Effector memory CD4-positive, alpha-beta T cell (primary cell): ENCODE results near the gene FBLN2.

Source experiments
- DNase-seq, 3 donors: peaks; one replicate each; pipeline ENCODE4 v3.0.0-alpha.2; 2020
- H3K27ac ChIP-seq: 2 replicates; pipeline ENCODE4 v1.7.0; 2013; ENCODE audit warnings: mild to moderate bottlenecking, low read length, moderate library complexity; ENCODE audit not compliant: insufficient read depth, poor library complexity, severe bottlenecking
- H3K27me3 ChIP-seq: replicated peaks from 2 replicates; pipeline ENCODE4 v1.7.0; 2013; ENCODE audit warnings: mild to moderate bottlenecking, low read length; ENCODE audit not compliant: insufficient read depth, control insufficient read depth, poor library complexity, severe bottlenecking
- H3K36me3 ChIP-seq: 2 replicates; pipeline ENCODE4 v1.7.0; 2013; ENCODE audit warnings: mild to moderate bottlenecking, low read length, moderate library complexity; ENCODE audit not compliant: control insufficient read depth, insufficient read depth
- H3K4me1 ChIP-seq: 2 replicates; pipeline ENCODE4 v1.7.0; 2013; ENCODE audit warnings: low read length, mild to moderate bottlenecking; ENCODE audit not compliant: control insufficient read depth, insufficient read depth, poor library complexity, severe bottlenecking
- H3K4me3 ChIP-seq: 2 replicates; pipeline ENCODE4 v1.7.0; 2013; ENCODE audit warnings: low read length, low read depth, mild to moderate bottlenecking; ENCODE audit not compliant: insufficient read depth, poor library complexity, severe bottlenecking
- H3K9me3 ChIP-seq: 2 replicates; pipeline ENCODE4 v1.7.0; 2013; ENCODE audit warnings: mild to moderate bottlenecking, low read length, moderate library complexity; ENCODE audit not compliant: control insufficient read depth

FBLN2 gene

DNA sequence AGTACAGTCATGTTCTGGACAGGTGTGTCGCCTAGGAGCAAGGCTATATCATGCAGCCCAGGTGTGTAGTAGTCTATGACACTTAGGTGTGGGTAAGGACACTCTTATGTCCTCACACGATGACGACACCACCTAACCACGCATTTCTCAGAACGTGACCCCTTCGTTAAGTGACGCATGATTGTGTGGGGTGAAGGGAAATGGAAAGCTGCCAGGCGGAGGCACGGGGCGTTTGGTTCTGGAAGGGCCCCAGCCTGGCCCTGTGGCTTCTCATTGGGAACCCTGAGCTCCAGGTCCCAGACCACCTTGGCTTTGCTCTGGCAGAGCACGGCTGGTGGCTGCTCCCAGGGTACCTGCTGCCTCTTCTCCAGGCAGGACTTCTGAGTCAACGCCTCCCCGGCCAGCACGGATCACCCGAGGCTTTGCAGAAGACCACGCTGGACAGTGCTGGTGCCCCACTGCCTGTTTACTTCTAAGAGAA is 39.3 kb downstream of the FBLN2 start:
- Histone ChIP-seq H3K4me1 (no peaks in the 10 kb centered on the region), H3K4me3 (no peak overlapping the region)
- DNase-seq = no peak

GRCh38 chr3:13588993-13589392 is 40.1 kb downstream of the FBLN2 start:
- H3K4me3 ChIP-seq = no peak overlapping the region
- no peak overlapping the region for H3K27ac ChIP-seq
- H3K4me1 ChIP-seq = no peaks in the 10 kb centered on the region
- no peaks in the 10 kb centered on the region for H3K9me3 ChIP-seq
- no peaks in the 10 kb centered on the region for H3K27me3 ChIP-seq
- DNase-seq = no peak
- H3K36me3 ChIP-seq = no peaks in the 10 kb centered on the region

More for the DNA sequence above, 39.3 kb downstream of the FBLN2 start:
- Histone ChIP-seq H3K36me3 (no peaks in the 10 kb centered on the region), H3K27ac (no peak overlapping the region), H3K9me3 (no peaks in the 10 kb centered on the region), H3K27me3 (no peaks in the 10 kb centered on the region)

DNA sequence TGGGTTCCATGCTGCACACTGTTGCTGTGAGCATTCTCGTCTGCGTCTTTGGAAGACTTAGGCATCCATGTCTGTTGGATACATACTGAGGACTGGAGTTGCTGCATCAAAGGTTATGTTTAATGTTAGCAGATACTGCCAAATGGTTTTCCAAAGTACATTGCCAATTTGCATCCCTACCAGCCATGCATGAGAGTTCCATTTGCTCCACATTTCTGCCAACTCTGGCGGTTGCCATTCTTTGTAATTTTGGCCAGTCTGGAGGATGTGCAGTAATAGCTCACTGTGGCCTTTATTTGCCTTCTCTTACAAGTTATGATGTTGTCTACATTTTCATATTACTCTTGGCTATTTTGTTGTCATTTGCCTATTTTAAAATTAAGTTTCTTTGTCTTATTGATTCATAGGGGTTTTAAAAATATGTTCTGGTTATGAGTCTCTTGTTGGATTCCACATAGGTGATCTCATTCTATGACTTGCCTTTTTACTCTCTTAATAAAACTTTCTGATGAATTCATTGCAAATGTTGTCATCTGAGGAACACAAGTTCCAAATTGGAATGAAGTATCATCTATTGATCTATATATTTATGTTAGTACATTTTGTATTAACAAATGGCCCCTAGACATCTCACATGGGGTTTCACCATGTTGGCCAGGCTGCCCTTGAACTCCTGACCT is 42.1 kb downstream of the FBLN2 start:
- Histone ChIP-seq H3K27ac (no peak overlapping the region), H3K4me1 (no peaks in the 10 kb centered on the region), H3K27me3 (no peaks in the 10 kb centered on the region)

DNA sequence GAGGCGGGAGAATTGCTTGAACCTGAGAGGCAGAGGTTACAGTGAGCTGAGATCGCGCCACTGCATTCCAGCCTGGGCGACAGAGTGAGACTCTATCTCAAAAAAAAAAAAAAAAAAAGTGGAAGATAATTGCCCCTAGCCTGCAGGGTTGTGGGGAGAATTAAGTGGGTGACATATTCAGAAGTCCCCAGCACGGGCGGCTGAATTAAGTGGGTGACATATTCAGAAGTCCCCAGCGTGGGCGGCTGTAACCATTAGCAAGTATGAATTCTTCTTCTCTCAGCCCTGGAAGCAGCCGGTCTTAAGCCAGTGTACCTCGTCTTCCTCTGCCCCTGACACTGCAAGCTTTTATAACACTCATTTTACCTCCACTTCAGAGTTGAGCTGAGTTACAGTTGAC is 44.7 kb downstream of the FBLN2 start:
- no peak overlapping the region for H3K27ac ChIP-seq
- no peak overlapping the region for H3K4me3 ChIP-seq
- no peaks in the 10 kb centered on the region for H3K4me1 ChIP-seq
- H3K27me3 ChIP-seq = no peaks in the 10 kb centered on the region
- no peaks in the 10 kb centered on the region for H3K36me3 ChIP-seq
- no peaks in the 10 kb centered on the region for H3K9me3 ChIP-seq
- DNase-seq = no peak

More for the DNA sequence above, 42.1 kb downstream of the FBLN2 start:
- DNase-seq = no peak
- Histone ChIP-seq H3K9me3 (no peaks in the 10 kb centered on the region), H3K4me3 (no peak overlapping the region), H3K36me3 (no peaks in the 10 kb centered on the region)

DNA sequence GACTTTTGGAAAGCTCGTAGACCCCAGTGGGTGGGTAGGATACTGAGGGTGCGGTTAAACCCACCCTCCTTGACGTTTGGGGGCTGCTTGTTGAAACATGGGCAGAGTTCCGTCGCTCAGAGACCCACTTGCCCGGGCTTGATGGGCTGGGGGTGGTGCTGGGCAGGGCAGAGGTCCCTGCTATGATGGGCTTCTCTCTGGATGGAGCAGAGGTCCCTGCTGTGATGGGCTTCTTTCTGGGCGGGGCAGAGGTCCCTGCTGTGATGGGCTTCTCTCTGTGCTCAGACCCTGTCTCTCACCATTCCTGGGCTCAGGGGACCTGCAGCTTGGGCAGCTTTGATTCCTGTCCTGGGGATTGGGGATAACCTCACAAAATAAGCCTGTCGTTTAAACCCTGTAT is 45.2 kb downstream of the FBLN2 start:
- H3K36me3 ChIP-seq = no peaks in the 10 kb centered on the region
- no peak overlapping the region for H3K27ac ChIP-seq
- no peaks in the 10 kb centered on the region for H3K9me3 ChIP-seq
- H3K27me3 ChIP-seq = no peaks in the 10 kb centered on the region
- DNase-seq = no peak
- no peak overlapping the region for H3K4me3 ChIP-seq
- no peaks in the 10 kb centered on the region for H3K4me1 ChIP-seq

- H3K27ac ChIP-seq = no peak overlapping the region
- no peak overlapping the region for H3K4me3 ChIP-seq
- no peaks in the 10 kb centered on the region for H3K36me3 ChIP-seq
- no peaks in the 10 kb centered on the region for H3K9me3 ChIP-seq
- H3K27me3 ChIP-seq = no peaks in the 10 kb centered on the region
- DNase-seq = no peak
- no peaks in the 10 kb centered on the region for H3K4me1 ChIP-seq
Measured at GRCh38 chr3:13594991-13595421, 46.1 kb downstream of the FBLN2 start.

- Histone ChIP-seq H3K27ac (no peak overlapping the region), H3K36me3 (no peaks in the 10 kb centered on the region), H3K4me1 (no peaks in the 10 kb centered on the region), H3K27me3 (no peaks in the 10 kb centered on the region), H3K4me3 (no peak overlapping the region), H3K9me3 (no peaks in the 10 kb centered on the region)
- DNase-seq = no peak
Measured at GRCh38 chr3:13595485-13595884, 46.6 kb downstream of the FBLN2 start.

- Histone ChIP-seq H3K9me3 (no peaks in the 10 kb centered on the region), H3K27ac (no peak overlapping the region), H3K4me3 (no peak overlapping the region), H3K4me1 (no peaks in the 10 kb centered on the region), H3K27me3 (no peaks in the 10 kb centered on the region), H3K36me3 (no peaks in the 10 kb centered on the region)
- DNase-seq = no peak
Measured at GRCh38 chr3:13596426-13597205, 47.7 kb downstream of the FBLN2 start.

- no peak for DNase-seq
- Histone ChIP-seq H3K27me3 (no peaks in the 10 kb centered on the region), H3K9me3 (no peaks in the 10 kb centered on the region), H3K27ac (no peak overlapping the region), H3K36me3 (no peaks in the 10 kb centered on the region), H3K4me3 (no peak overlapping the region), H3K4me1 (no peaks in the 10 kb centered on the region)
Measured at GRCh38 chr3:13597661-13598060, 48.7 kb downstream of the FBLN2 start.

DNA sequence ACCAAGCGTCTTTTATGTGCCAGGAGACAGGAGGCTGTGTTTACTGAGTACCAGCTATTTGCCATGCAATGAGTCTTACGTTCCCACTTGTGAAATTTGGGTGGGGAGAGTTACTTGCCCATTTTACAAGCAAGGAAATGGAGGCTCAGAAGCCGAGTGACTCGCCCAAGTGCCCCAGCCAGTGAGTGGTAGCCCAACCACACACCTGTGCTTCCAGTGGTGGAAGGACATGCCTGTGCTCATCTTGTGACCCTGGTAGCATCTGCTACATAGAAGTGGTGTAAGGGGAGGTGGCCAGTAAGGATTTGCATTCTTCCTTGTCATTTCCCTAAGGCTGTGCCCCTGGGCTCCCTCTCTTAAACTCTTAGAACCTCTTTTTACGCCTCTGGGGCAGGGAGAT is 49.3 kb downstream of the FBLN2 start:
- DNase-seq = no peak
- Histone ChIP-seq H3K27ac (no peak overlapping the region), H3K36me3 (no peaks in the 10 kb centered on the region), H3K27me3 (no peaks in the 10 kb centered on the region), H3K4me1 (no peaks in the 10 kb centered on the region), H3K4me3 (no peak overlapping the region), H3K9me3 (no peaks in the 10 kb centered on the region)
